HepG2 (cell line): ENCODE results near the gene SLC26A9. TPM values are rescaled to one million over a fixed set of nuclear protein-coding genes. Genes with fewer than 3 reads are reported as not detected.

ENCODE experiments used
- ATAC-seq: fragments of 200-7000 bp; cut with Tn5 transposase; 3 replicates; pipeline ENCODE4 v1.9.1; 2020; ENCODE audit warnings: mild to moderate bottlenecking, moderate library complexity
- BruUV-seq: library from RNA; stranded (reverse); fragments of 400-500 nt; replicated peaks from 2 replicates; lab custom pipeline; 2021; lab: Mats Ljungman, UMichigan
- CTCF ChIA-PET: fragments of 300-600 bp; formaldehyde crosslinking; extraction: SDS; loops from one replicate; lab custom pipeline; 2021; ENCODE audit warnings: low total read pairs, inconsistent platforms, low intra/inter-chr PET ratio; lab: Yijun Ruan, JAX
- POLR2A ChIA-PET: fragments of 350-600 bp; sonication (Branson Sonifier 250); formaldehyde crosslinking; loops from one replicate; lab custom pipeline; 2020; ENCODE audit warnings: antibody characterized with exemption, inconsistent platforms; lab: Yijun Ruan, JAX
- DNase-seq: peaks from one replicate; pipeline ENCODE4 v3.0.0-alpha.2; 2015; ENCODE audit warnings: low spot score
- FAIRE-seq: peaks from 3 replicates; lab custom pipeline; 2011; peaks lifted over from hg19 to GRCh38; lab: Jason Lieb, UNC
- H2AFZ ChIP-seq: one replicate; pipeline ENCODE4 v1.6.1; 2011; ENCODE audit warnings: low read length, inconsistent platforms
- H3K27ac ChIP-seq: fragments of 300-600 bp; 3 replicates; pipeline ENCODE4 v1.8.0; 2011; ENCODE audit warnings: mixed run types, mild to moderate bottlenecking, mixed read lengths, low read length, inconsistent platforms; ENCODE audit not compliant: insufficient read depth; ENCODE audit errors: extremely low read length
- H3K27me3 ChIP-seq, 2 experiments: fragments of 200-600 bp in 1 of 2; 2 replicates in 1 of 2; 3 replicates in 1 of 2; pipeline versions ENCODE4 v1.6.0 to v1.8.0; 2011; ENCODE audit warnings: low read length in 2 of 2, mild to moderate bottlenecking in 2 of 2, moderate library complexity in 2 of 2, inconsistent platforms in 1 of 2; ENCODE audit not compliant: insufficient read depth in 2 of 2, control insufficient read depth in 1 of 2
- H3K36me3 ChIP-seq, 2 experiments: fragments of 200-600 bp in 1 of 2; replicated peaks in 1 of 2; 2 replicates in 1 of 2; 3 replicates in 1 of 2; pipeline versions ENCODE4 v1.5.1 to v1.8.0; 2011; ENCODE audit warnings: low read length in 2 of 2, inconsistent platforms in 1 of 2; ENCODE audit not compliant: insufficient read depth in 2 of 2, control insufficient read depth in 1 of 2
- H3K4me1 ChIP-seq: 2 replicates; pipeline ENCODE4 v1.5.1; 2012; ENCODE audit warnings: low read length, inconsistent platforms; ENCODE audit not compliant: insufficient read depth
- H3K4me2 ChIP-seq: 2 replicates; pipeline ENCODE4 v1.6.0; 2011; ENCODE audit warnings: low read depth, low read length, inconsistent platforms
- H3K4me3 ChIP-seq, 3 experiments: fragments of 200-600 bp in 1 of 3; sonication (generic), shearing (Covaris generic) in 1 of 3; replicated peaks in 1 of 3; 2 replicates each; pipeline ENCODE4 v1.5.1; 2011 to 2016; ENCODE audit warnings: low read length in 3 of 3, inconsistent platforms in 2 of 3, low read depth in 2 of 3, mild to moderate bottlenecking in 2 of 3, control low read depth in 1 of 3, mixed read lengths in 1 of 3; ENCODE audit not compliant: insufficient read depth in 1 of 3
- H3K79me2 ChIP-seq: one replicate; pipeline ENCODE4 v1.6.1; 2011; ENCODE audit warnings: low read length, inconsistent platforms; ENCODE audit not compliant: insufficient read depth
- H3K9ac ChIP-seq: 2 replicates; pipeline ENCODE4 v1.6.0; 2011; ENCODE audit warnings: mild to moderate bottlenecking, low read depth, low read length, inconsistent platforms; ENCODE audit not compliant: insufficient read depth
- H3K9me3 ChIP-seq: 2 replicates; pipeline ENCODE4 v1.5.1; 2012; ENCODE audit warnings: mild to moderate bottlenecking, low read length
- H4K20me1 ChIP-seq: 2 replicates; pipeline ENCODE4 v1.6.0; 2011; ENCODE audit warnings: inconsistent platforms, mild to moderate bottlenecking, low read length, moderate library complexity; ENCODE audit not compliant: insufficient read depth
- FOXK1 ChIP-seq: sonication (generic); formaldehyde crosslinking; IDR thresholded peaks from 2 replicates; pipeline ENCODE4 v1.4.0; 2020; ENCODE audit warnings: low read depth, missing genetic modification reagents, borderline replicate concordance
- MATR3 ChIP-seq: sonication (generic); formaldehyde crosslinking; IDR thresholded peaks from 2 replicates; pipeline ENCODE4 v1.4.0; 2020; ENCODE audit warnings: missing genetic modification reagents
- NBN ChIP-seq: fragments of 450-650 bp; conservative IDR thresholded peaks from 2 replicates; pipeline ENCODE4 v1.6.1; 2017
- SP5 ChIP-seq: IDR thresholded peaks from 2 replicates; pipeline ENCODE4 v1.6.1; 2016; ENCODE audit warnings: low read depth, borderline replicate concordance
- ZBTB3 ChIP-seq: sonication (generic); formaldehyde crosslinking; IDR thresholded peaks from 2 replicates; pipeline ENCODE4 v1.4.0; 2020; ENCODE audit warnings: low read depth, mild to moderate bottlenecking, moderate library complexity, missing genetic modification reagents, borderline replicate concordance
- ZFP36L1 ChIP-seq: sonication (generic); formaldehyde crosslinking; IDR thresholded peaks from 2 replicates; pipeline ENCODE4 v1.8.0; 2022; ENCODE audit warnings: mild to moderate bottlenecking, missing genetic modification reagents, moderate library complexity
- ZFP36L2 ChIP-seq: sonication (generic); formaldehyde crosslinking; IDR thresholded peaks from 2 replicates; pipeline ENCODE4 v1.4.0; 2020; ENCODE audit warnings: missing genetic modification reagents
- ZMAT3 ChIP-seq: sonication (generic); formaldehyde crosslinking; conservative IDR thresholded peaks from 2 replicates; pipeline ENCODE4 v1.7.0; 2021; ENCODE audit warnings: missing genetic modification reagents
- ZNF432 ChIP-seq: sonication (generic); formaldehyde crosslinking; IDR thresholded peaks from 2 replicates; pipeline ENCODE4 v1.5.0; 2020; ENCODE audit warnings: missing genetic modification reagents, mild to moderate bottlenecking, borderline replicate concordance
- ZNF737 ChIP-seq: sonication (generic); formaldehyde crosslinking; IDR thresholded peaks from 2 replicates; pipeline ENCODE4 v1.5.0; 2020; ENCODE audit warnings: missing genetic modification reagents, mild to moderate bottlenecking, borderline replicate concordance
- WGBS: methylation state at CpG from one replicate; pipeline ENCODE4 v1.1.6; 2017; ENCODE audit warnings: low lambda C conversion rate; 5-methylcytosine and 5-hydroxymethylcytosine counted together
- in situ Hi-C: cut with HindIII; loops from 2 replicates; pipeline ENCODE4 v1.10.0; 2017; ENCODE audit warnings: low pct_unique_long_range_greater_than_20kb; ENCODE audit not compliant: extremely low pct_ligation_motif_present
- intact Hi-C: fragments of 100-400 bp; cut with micrococcal nuclease; formaldehyde crosslinking; loops from one replicate; pipeline ENCODE4 v1.10.0; 2022; ENCODE audit not compliant: unreplicated experiment
- polyA plus RNA-seq, 8 experiments: library from polyadenylated mRNA; depleted of rRNA in 3 of 8; stranded (reverse) in 7 of 8; unstranded in 1 of 8; fragments of >200 nt; fragmentation: Illumina TruSeq in 4 of 8; extraction: Trizol in 4 of 8; gene quantifications; 2 replicates each; pipeline versions ENCODE4 v1.2.1 to v1.2.3, GENCODE V29; 2011 to 2016; ENCODE audit warnings: low read depth in 4 of 8, missing spikeins in 1 of 8, mixed read lengths in 1 of 8; ENCODE audit not compliant: insufficient read depth in 1 of 8
- total RNA-seq, 5 experiments: library from RNA; depleted of rRNA; stranded (reverse); fragments of >200 nt; fragmentation: Illumina TruSeq; extraction: Trizol; gene quantifications; 2 replicates each; pipeline ENCODE4 v1.2.3, GENCODE V29; 2016; ENCODE audit warnings: low read depth in 1 of 5
- TF ChIP-seq, protein P1 (sequence below): sonication (generic); formaldehyde crosslinking; IDR thresholded peaks from 2 replicates; pipeline ENCODE4 v1.5.1; 2020; ENCODE audit warnings: missing genetic modification reagents, mild to moderate bottlenecking, borderline replicate concordance
- TF ChIP-seq, protein P2 (sequence below): sonication (generic); formaldehyde crosslinking; IDR thresholded peaks from 2 replicates; pipeline ENCODE4 v1.4.0; 2020; ENCODE audit warnings: missing genetic modification reagents
- TF ChIP-seq, protein P3 (sequence below): sonication (generic); formaldehyde crosslinking; IDR thresholded peaks from one replicate; pipeline ENCODE4 v1.5.1; 2020; ENCODE audit warnings: mild to moderate bottlenecking, missing genetic modification reagents; ENCODE audit errors: not compliant biosample characterization

Gene SLC26A9
- total and polyA plus RNA-seq, 2 of the 13 experiments (the other 11 are each of a cell fraction or from before 2014, with no cell fraction given): 0.11 to 0.15 TPM

DNA sequence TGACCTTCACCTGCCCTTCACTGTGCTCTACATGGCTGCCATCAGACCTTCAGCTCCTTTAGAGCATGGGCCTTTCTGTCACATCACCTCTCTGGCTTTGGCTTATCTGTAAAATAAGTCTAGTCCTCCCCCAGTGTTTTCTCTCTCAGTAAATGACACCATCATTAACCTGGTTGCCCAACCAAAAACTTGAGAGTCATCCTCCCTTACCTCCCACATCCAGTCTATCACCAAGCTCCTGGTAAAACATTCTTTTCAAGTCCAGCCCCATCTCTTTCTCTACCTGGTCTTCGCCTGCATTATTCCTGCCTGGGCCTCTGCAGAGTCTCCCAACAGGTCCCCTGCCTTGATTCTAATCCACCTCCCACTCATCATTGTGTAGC lies 13.1 kb downstream of the SLC26A9 start:
- BruUV-seq: no TSS peak
- intact Hi-C loops: no loop called here
- ATAC-seq (no peak), DNase-seq (no peak), FAIRE-seq (no peak)
- POLR2A ChIA-PET: no interaction called here
- no peak overlapping the region for H2AFZ ChIP-seq
- no peaks in the 10 kb centered on the region for H3K9me3 ChIP-seq
- no peak overlapping the region for H3K4me3 ChIP-seq
- H4K20me1 ChIP-seq: no peaks in the 10 kb centered on the region
- no peaks in the 10 kb centered on the region for H3K36me3 ChIP-seq
- H3K79me2 ChIP-seq: no peaks in the 10 kb centered on the region
- CTCF ChIA-PET: no interaction called here
- peaks cover 25% of the 10 kb centered on the region for H3K4me1 ChIP-seq
- no peak overlapping the region for H3K27ac ChIP-seq
- H3K27me3 ChIP-seq: peaks cover 4 to 38% of the 10 kb centered on the region in 2 experiments; a peak in 3 of 5 replicates
- 35% methylated on average over 1 of the region's 1 CpG for WGBS
- H3K4me2 ChIP-seq: no peak overlapping the region
- H3K9ac ChIP-seq: no peak overlapping the region
- in situ Hi-C loops: no loop called here
- no peak for TF ChIP-seq ZNF432 (CRISPR knock-in tag)
- no peak for TF ChIP-seq ZBTB3 (CRISPR knock-in tag)
- TF ChIP-seq, protein P1, sequence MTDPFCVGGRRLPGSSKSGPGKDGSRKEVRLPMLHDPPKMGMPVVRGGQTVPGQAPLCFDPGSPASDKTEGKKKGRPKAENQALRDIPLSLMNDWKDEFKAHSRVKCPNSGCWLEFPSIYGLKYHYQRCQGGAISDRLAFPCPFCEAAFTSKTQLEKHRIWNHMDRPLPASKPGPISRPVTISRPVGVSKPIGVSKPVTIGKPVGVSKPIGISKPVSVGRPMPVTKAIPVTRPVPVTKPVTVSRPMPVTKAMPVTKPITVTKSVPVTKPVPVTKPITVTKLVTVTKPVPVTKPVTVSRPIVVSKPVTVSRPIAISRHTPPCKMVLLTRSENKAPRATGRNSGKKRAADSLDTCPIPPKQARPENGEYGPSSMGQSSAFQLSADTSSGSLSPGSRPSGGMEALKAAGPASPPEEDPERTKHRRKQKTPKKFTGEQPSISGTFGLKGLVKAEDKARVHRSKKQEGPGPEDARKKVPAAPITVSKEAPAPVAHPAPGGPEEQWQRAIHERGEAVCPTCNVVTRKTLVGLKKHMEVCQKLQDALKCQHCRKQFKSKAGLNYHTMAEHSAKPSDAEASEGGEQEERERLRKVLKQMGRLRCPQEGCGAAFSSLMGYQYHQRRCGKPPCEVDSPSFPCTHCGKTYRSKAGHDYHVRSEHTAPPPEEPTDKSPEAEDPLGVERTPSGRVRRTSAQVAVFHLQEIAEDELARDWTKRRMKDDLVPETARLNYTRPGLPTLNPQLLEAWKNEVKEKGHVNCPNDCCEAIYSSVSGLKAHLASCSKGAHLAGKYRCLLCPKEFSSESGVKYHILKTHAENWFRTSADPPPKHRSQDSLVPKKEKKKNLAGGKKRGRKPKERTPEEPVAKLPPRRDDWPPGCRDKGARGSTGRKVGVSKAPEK (CRISPR knock-in tag): no peak
- TF ChIP-seq SP5 (CRISPR knock-in tag): no peak
- no peak for TF ChIP-seq ZNF737 (CRISPR knock-in tag)
- TF ChIP-seq ZFP36L2 (CRISPR knock-in tag): no peak
- TF ChIP-seq, protein P2, sequence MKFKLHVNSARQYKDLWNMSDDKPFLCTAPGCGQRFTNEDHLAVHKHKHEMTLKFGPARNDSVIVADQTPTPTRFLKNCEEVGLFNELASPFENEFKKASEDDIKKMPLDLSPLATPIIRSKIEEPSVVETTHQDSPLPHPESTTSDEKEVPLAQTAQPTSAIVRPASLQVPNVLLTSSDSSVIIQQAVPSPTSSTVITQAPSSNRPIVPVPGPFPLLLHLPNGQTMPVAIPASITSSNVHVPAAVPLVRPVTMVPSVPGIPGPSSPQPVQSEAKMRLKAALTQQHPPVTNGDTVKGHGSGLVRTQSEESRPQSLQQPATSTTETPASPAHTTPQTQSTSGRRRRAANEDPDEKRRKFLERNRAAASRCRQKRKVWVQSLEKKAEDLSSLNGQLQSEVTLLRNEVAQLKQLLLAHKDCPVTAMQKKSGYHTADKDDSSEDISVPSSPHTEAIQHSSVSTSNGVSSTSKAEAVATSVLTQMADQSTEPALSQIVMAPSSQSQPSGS (CRISPR knock-in tag): no peak
- no peak for TF ChIP-seq NBN
- no peak for TF ChIP-seq ZFP36L1 (CRISPR knock-in tag)
- no peak for TF ChIP-seq ZMAT3
- TF ChIP-seq, protein P3, sequence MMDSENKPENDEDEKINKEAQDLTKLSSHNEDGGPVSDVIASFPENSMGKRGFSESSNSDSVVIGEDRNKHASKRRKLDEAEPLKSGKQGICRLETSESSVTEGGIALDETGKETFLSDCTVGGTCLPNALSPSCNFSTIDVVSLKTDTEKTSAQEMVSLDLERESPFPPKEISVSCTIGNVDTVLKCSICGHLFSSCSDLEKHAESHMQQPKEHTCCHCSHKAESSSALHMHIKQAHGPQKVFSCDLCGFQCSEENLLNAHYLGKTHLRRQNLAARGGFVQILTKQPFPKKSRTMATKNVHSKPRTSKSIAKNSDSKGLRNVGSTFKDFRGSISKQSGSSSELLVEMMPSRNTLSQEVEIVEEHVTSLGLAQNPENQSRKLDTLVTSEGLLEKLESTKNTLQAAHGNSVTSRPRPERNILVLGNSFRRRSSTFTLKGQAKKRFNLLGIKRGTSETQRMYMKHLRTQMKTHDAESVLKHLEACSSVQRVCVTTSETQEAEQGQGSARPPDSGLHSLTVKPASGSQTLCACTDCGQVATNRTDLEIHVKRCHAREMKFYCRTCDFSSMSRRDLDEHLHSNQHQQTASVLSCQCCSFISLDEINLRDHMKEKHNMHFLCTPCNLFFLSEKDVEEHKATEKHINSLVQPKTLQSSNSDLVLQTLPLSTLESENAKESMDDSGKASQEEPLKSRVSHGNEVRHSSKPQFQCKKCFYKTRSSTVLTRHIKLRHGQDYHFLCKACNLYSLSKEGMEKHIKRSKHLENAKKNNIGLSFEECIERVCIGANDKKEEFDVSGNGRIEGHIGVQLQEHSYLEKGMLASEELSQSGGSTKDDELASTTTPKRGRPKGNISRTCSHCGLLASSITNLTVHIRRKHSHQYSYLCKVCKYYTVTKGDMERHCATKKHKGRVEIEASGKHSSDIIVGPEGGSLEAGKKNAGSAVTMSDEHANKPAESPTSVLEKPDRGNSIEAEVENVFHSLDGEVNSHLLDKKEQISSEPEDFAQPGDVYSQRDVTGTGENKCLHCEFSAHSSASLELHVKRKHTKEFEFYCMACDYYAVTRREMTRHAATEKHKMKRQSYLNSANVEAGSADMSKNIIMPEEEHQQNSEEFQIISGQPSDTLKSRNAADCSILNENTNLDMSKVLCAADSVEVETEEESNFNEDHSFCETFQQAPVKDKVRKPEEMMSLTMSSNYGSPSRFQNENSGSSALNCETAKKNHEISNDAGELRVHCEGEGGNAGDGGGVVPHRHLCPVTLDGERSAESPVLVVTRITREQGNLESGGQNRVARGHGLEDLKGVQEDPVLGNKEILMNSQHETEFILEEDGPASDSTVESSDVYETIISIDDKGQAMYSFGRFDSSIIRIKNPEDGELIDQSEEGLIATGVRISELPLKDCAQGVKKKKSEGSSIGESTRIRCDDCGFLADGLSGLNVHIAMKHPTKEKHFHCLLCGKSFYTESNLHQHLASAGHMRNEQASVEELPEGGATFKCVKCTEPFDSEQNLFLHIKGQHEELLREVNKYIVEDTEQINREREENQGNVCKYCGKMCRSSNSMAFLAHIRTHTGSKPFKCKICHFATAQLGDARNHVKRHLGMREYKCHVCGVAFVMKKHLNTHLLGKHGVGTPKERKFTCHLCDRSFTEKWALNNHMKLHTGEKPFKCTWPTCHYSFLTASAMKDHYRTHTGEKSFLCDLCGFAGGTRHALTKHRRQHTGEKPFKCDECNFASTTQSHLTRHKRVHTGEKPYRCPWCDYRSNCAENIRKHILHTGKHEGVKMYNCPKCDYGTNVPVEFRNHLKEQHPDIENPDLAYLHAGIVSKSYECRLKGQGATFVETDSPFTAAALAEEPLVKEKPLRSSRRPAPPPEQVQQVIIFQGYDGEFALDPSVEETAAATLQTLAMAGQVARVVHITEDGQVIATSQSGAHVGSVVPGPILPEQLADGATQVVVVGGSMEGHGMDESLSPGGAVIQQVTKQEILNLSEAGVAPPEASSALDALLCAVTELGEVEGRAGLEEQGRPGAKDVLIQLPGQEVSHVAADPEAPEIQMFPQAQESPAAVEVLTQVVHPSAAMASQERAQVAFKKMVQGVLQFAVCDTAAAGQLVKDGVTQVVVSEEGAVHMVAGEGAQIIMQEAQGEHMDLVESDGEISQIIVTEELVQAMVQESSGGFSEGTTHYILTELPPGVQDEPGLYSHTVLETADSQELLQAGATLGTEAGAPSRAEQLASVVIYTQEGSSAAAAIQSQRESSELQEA (CRISPR knock-in tag): no peak
- TF ChIP-seq MATR3 (CRISPR knock-in tag): no peak
- no peak for TF ChIP-seq FOXK1
